ENCODE results near the gene HDAC10. TPM values are rescaled to one million over a fixed set of nuclear protein-coding genes. Genes with fewer than 3 reads are reported as not detected.

The HDAC10 gene
- total RNA-seq, 4 donors from 2014 or later: 36.4 to 60.7 (median 45.7) TPM

- DNase-seq (ENCODE audit: low spot score in 2 of 2): no peak
- TF ChIP-seq CTCF (IDR thresholded peaks at IDR 0.05): no peak
- TF ChIP-seq POLR2A (IDR thresholded peaks at IDR 0.05): no peak
- 88 to 91% methylated on average over 15 of the region's 15 CpGs for WGBS, 2 donors
- intact Hi-C loops (cut with DNase I; ENCODE audit: low total_unique reads): no loop called here
- H3K4me3 ChIP-seq (ENCODE audit: low read depth, poor library complexity, severe bottlenecking): no peak overlapping the region
Observed at GRCh38 chr22:50259302-50259701, 8.2 kb upstream of the HDAC10 start.

- WGBS, 2 donors: 71 to 73% methylated on average over 24 of the region's 24 CpGs
- DNase-seq (ENCODE audit: low spot score in 2 of 2): no peak
- intact Hi-C loops (cut with DNase I; ENCODE audit: low total_unique reads): no loop called here
- H3K4me3 ChIP-seq (ENCODE audit: low read depth, poor library complexity, severe bottlenecking): no peak overlapping the region
- TF ChIP-seq POLR2A (IDR thresholded peaks at IDR 0.05) (no peak), CTCF (IDR thresholded peaks at IDR 0.05) (no peak)
Observed at GRCh38 chr22:50258361-50259292, 7.6 kb upstream of the HDAC10 start.

GRCh38 chr22:50257451-50258360 lies 6.6 kb upstream of the HDAC10 start:
- intact Hi-C loops (cut with DNase I; ENCODE audit: low total_unique reads): no loop called here
- WGBS, 2 donors: 61 to 63% methylated on average over 28 to 31 of the region's 31 CpGs
- TF ChIP-seq CTCF (IDR thresholded peaks at IDR 0.05): no peak
- TF ChIP-seq POLR2A (IDR thresholded peaks at IDR 0.05): no peak
- H3K4me3 ChIP-seq (ENCODE audit: low read depth, poor library complexity, severe bottlenecking): no peak overlapping the region
- no peak for DNase-seq (ENCODE audit: low spot score in 2 of 2)

- no peak for DNase-seq (ENCODE audit: low spot score in 2 of 2)
- no peak overlapping the region for H3K4me3 ChIP-seq (ENCODE audit: low read depth, poor library complexity, severe bottlenecking)
- 47 to 54% methylated on average over 16 of the region's 16 CpGs for WGBS, 2 donors
- intact Hi-C loops (cut with DNase I; ENCODE audit: low total_unique reads): no loop called here
- no peak for TF ChIP-seq CTCF (IDR thresholded peaks at IDR 0.05)
- no peak for TF ChIP-seq POLR2A (IDR thresholded peaks at IDR 0.05)
Observed at GRCh38 chr22:50257041-50257440, 6.0 kb upstream of the HDAC10 start.

- no peak overlapping the region for H3K4me3 ChIP-seq (ENCODE audit: low read depth, poor library complexity, severe bottlenecking)
- TF ChIP-seq POLR2A (IDR thresholded peaks at IDR 0.05) (no peak), CTCF (IDR thresholded peaks at IDR 0.05) (no peak)
- no peak for DNase-seq (ENCODE audit: low spot score in 2 of 2)
- intact Hi-C loops (cut with DNase I; ENCODE audit: low total_unique reads): no loop called here
- WGBS, 2 donors: 64 to 83% methylated on average over 12 of the region's 12 CpGs
Observed at GRCh38 chr22:50256258-50256862, 5.3 kb upstream of the HDAC10 start.
